Body of pancreas (tissue), 4 donors: Measurements from ENCODE around the gene LMOD1. TPM values are rescaled to one million over a fixed set of nuclear protein-coding genes. Genes with fewer than 3 reads are reported as not detected.

Experiments
- ATAC-seq: fragments of 150-250 bp; one replicate; pipeline ENCODE4 v1.9.1; 2016
- DNase-seq, 4 donors: peaks; one replicate each; pipeline ENCODE4 v3.0.0-alpha.2; 2019
- H3K27ac ChIP-seq, 4 donors: fragments of 200-600 bp; sonication (generic); 1 replicate in 3 of 4; 2 replicates in 1 of 4; pipeline versions ENCODE4 v1.5.1 to v1.6.1; 2016 to 2019; ENCODE audit warnings: mild to moderate bottlenecking in 1 of 4, mixed read lengths in 1 of 4, moderate library complexity in 1 of 4
- H3K27me3 ChIP-seq, 2 donors: fragments of 200-600 bp; sonication (generic); one replicate each; pipeline ENCODE4 v1.6.0; 2016; ENCODE audit warnings: mild to moderate bottlenecking in 1 of 2
- H3K36me3 ChIP-seq, 2 donors: fragments of 200-600 bp; sonication (generic); replicated peaks in 1 of 2; 2 replicates each; pipeline ENCODE4 v1.5.1; 2016; ENCODE audit warnings: low read depth in 2 of 2; ENCODE audit not compliant: insufficient read depth in 1 of 2
- H3K4me1 ChIP-seq: fragments of 200-600 bp; sonication (generic); one replicate; pipeline ENCODE4 v1.6.0; 2016
- H3K4me3 ChIP-seq, 2 donors: fragments of 200-600 bp; sonication (generic); 1 replicate in 1 of 2; 2 replicates in 1 of 2; pipeline ENCODE4 v1.5.1; 2016 to 2019
- H3K9me3 ChIP-seq, 3 donors: fragments of 200-600 bp; sonication (generic); 1 replicate in 2 of 3; 2 replicates in 1 of 3; pipeline ENCODE4 v1.5.1; 2016
- CTCF ChIP-seq, 7 experiments: fragments of 450-650 bp in 4 of 7; fragments of 200-600 bp in 3 of 7; sonication (generic) in 3 of 7; IDR thresholded peaks; one replicate each; pipeline ENCODE4 v1.5.1; 2016 to 2019; ENCODE audit warnings: antibody characterized with exemption in 7 of 7
- POLR2A ChIP-seq, 3 donors: fragments of 450-650 bp; IDR thresholded peaks; one replicate each; pipeline ENCODE4 v1.6.1; 2016; ENCODE audit warnings: antibody characterized with exemption in 3 of 3, mild to moderate bottlenecking in 2 of 3
- WGBS, 2 donors: methylation state at CpG; one replicate each; pipeline ENCODE4 v1.1.5; 2017; 5-methylcytosine and 5-hydroxymethylcytosine counted together
- intact Hi-C: fragments of 100-400 bp; cut with DNase I; formaldehyde crosslinking; loops from one replicate; pipeline ENCODE4 v1.15.1; 2023
- total RNA-seq, 2 donors: library from RNA; depleted of rRNA; stranded (reverse); fragments of >200 nt; gene quantifications; one replicate each; pipeline ENCODE4 v1.1.0, GENCODE V29; 2016

LMOD1 gene
- total RNA-seq, 2 donors from 2014 or later, result 14.8 to 16.9 TPM

GRCh38 chr1:201982082-201982622 is 35.8 kb upstream of the LMOD1 start:
- no peaks in the 10 kb centered on the region for H3K9me3 ChIP-seq
- no peak for TF ChIP-seq POLR2A (IDR thresholded peaks at IDR 0.05)
- no peak for TF ChIP-seq CTCF (IDR thresholded peaks at IDR 0.05)
- intact Hi-C loops, result no loop called here
- WGBS, 2 donors, result 3 to 14% methylated on average over 8 to 31 of the region's 31 CpGs
- no peak overlapping the region for H3K4me3 ChIP-seq
- peaks cover 12% of the 10 kb centered on the region for H3K4me1 ChIP-seq
- DNase-seq, result peak; percentile 69 to 83 (median 74)
- peak overlapping the region; percentile 83 to 95 (median 90) for H3K27ac ChIP-seq
- no peaks in the 10 kb centered on the region for H3K27me3 ChIP-seq
- no peak for ATAC-seq
- H3K36me3 ChIP-seq, result no peaks in the 10 kb centered on the region

DNA sequence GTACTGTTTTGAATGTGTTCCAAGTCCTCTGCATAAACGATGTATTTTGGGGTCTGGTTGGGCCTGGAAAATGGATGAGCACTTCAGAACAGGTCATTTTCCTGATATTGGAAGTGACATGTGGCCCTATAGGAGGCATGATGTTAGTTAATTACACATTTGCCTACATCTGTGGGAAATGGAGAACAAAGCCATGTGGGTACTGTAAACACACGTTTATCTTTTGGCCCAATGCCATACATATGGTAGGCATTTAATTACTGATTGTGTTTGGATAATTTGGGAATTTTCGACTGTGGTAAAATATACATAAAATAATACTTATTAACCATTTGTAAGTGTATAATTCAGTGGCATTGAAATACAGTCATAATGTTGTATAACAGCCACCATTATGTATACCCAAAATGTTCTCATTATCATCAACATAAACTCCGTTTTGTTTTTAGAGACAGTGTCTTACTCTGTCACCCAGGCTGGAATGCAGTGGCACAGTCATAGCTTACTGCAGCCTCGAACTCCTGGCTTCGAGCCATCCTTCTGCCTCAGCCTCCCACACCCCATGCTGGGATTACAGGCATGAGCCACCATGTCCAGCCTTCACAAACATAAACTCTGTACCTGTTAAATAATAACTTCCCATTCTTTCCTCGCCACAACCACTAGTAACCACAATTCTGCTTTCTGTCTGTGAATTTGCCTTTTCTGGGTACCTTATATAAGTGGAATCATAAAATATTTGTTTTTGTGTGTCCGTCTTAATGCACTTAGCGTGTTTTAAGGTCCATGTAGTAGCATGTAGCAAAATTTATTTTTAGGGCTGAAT is 24.2 kb upstream of the LMOD1 start:
- Histone ChIP-seq H3K27me3 (no peaks in the 10 kb centered on the region), H3K36me3 (peaks cover 0 to 7% of the 10 kb centered on the region in 2 donors), H3K4me1 (peaks cover 5% of the 10 kb centered on the region), H3K27ac (no peak overlapping the region), H3K4me3 (no peak overlapping the region), H3K9me3 (no peaks in the 10 kb centered on the region)
- intact Hi-C loops, result no loop called here
- DNase-seq (no peak), ATAC-seq (no peak)
- TF ChIP-seq CTCF (IDR thresholded peaks at IDR 0.05) (no peak), POLR2A (IDR thresholded peaks at IDR 0.05) (no peak)
- 44 to 54% methylated on average over 9 of the region's 9 CpGs for WGBS, 2 donors

- intact Hi-C loops, result no loop called here
- no peaks in the 10 kb centered on the region for H3K27me3 ChIP-seq
- no peak for DNase-seq
- WGBS, 2 donors, result 80 to 87% methylated on average over 16 of the region's 16 CpGs
- TF ChIP-seq CTCF (IDR thresholded peaks at IDR 0.05), result no peak
- TF ChIP-seq POLR2A (IDR thresholded peaks at IDR 0.05), result no peak
- no peak overlapping the region for H3K4me3 ChIP-seq
- H3K36me3 ChIP-seq, result peaks cover 0 to 18% of the 10 kb centered on the region in 2 donors
- no peaks in the 10 kb centered on the region for H3K9me3 ChIP-seq
- peaks cover 5% of the 10 kb centered on the region for H3K4me1 ChIP-seq
- no peak for ATAC-seq
- no peak overlapping the region for H3K27ac ChIP-seq
Observed at GRCh38 chr1:201968202-201968925, 22.0 kb upstream of the LMOD1 start.

- peaks cover 5% of the 10 kb centered on the region for H3K4me1 ChIP-seq
- no peak overlapping the region for H3K27ac ChIP-seq
- TF ChIP-seq POLR2A (IDR thresholded peaks at IDR 0.05) (no peak), CTCF (IDR thresholded peaks at IDR 0.05) (no peak)
- no peak overlapping the region for H3K4me3 ChIP-seq
- WGBS, 2 donors, result 88% methylated on average over 5 of the region's 5 CpGs
- H3K9me3 ChIP-seq, result no peaks in the 10 kb centered on the region
- H3K27me3 ChIP-seq, result no peaks in the 10 kb centered on the region
- DNase-seq, result no peak
- intact Hi-C loops, result no loop called here
- peaks cover 0 to 28% of the 10 kb centered on the region in 2 donors for H3K36me3 ChIP-seq
- no peak for ATAC-seq
Observed at GRCh38 chr1:201966171-201966570, 19.8 kb upstream of the LMOD1 start.
